Suprapubic skin (tissue), 4 donors: ENCODE data around the gene NUP93. TPM values are rescaled to one million over a fixed set of nuclear protein-coding genes. Genes with fewer than 3 reads are reported as not detected.
"Not testable (repeated sequence)": the region's sequence is repeated elsewhere in the genome, so short reads cannot be mapped to it uniquely, and the experiment has no call there.

Experiments
- DNase-seq, 2 donors: peaks; one replicate each; pipeline ENCODE4 v3.0.0-alpha.2; 2019; ENCODE audit warnings: low spot score in 2 of 2
- H3K27ac ChIP-seq: fragments of 200-600 bp; sonication (generic); one replicate; pipeline ENCODE4 v1.5.1; 2019
- H3K27me3 ChIP-seq: fragments of 200-600 bp; sonication (generic); one replicate; pipeline ENCODE4 v1.5.1; 2019
- H3K36me3 ChIP-seq: fragments of 200-600 bp; sonication (generic); one replicate; pipeline ENCODE4 v1.5.1; 2019
- H3K4me1 ChIP-seq: fragments of 200-600 bp; sonication (generic); one replicate; pipeline ENCODE4 v1.5.1; 2019
- H3K4me3 ChIP-seq: fragments of 200-600 bp; sonication (generic); one replicate; pipeline ENCODE4 v1.5.1; 2019; ENCODE audit warnings: mild to moderate bottlenecking
- H3K9me3 ChIP-seq: fragments of 200-600 bp; sonication (generic); one replicate; pipeline ENCODE4 v1.5.1; 2019
- CTCF ChIP-seq, 2 donors: fragments of 200-600 bp in 1 of 2; fragments of 450-650 bp in 1 of 2; sonication (generic) in 1 of 2; IDR thresholded peaks; one replicate each; pipeline ENCODE4 v1.5.1; 2016 to 2019; ENCODE audit warnings: antibody characterized with exemption in 2 of 2, mild to moderate bottlenecking in 1 of 2, moderate library complexity in 1 of 2
- EP300 ChIP-seq: sonication (generic); formaldehyde crosslinking; IDR thresholded peaks from one replicate; pipeline ENCODE4 v1.6.1; 2017; ENCODE audit warnings: antibody characterized with exemption
- POLR2A ChIP-seq, 2 donors: fragments of 450-650 bp; IDR thresholded peaks; one replicate each; pipeline ENCODE4 v1.6.1; 2017; ENCODE audit warnings: antibody characterized with exemption in 2 of 2, mild to moderate bottlenecking in 2 of 2, moderate library complexity in 2 of 2
- POLR2AphosphoS5 ChIP-seq, 3 donors: sonication (generic); formaldehyde crosslinking; IDR thresholded peaks; one replicate each; pipeline ENCODE4 v1.6.1; 2017; ENCODE audit warnings: antibody characterized with exemption in 3 of 3
- WGBS: methylation state at CpG from one replicate; pipeline ENCODE4 v1.1.5; 2018; 5-methylcytosine and 5-hydroxymethylcytosine counted together
- total RNA-seq, 4 donors: library from RNA; depleted of rRNA; stranded (reverse); fragments of >200 nt; gene quantifications; one replicate each; pipeline ENCODE4 v1.1.0, GENCODE V29; 2016

Gene NUP93
- total RNA-seq, 4 donors from 2014 or later = 27.9 to 56.6 (median 44.1) TPM

DNA sequence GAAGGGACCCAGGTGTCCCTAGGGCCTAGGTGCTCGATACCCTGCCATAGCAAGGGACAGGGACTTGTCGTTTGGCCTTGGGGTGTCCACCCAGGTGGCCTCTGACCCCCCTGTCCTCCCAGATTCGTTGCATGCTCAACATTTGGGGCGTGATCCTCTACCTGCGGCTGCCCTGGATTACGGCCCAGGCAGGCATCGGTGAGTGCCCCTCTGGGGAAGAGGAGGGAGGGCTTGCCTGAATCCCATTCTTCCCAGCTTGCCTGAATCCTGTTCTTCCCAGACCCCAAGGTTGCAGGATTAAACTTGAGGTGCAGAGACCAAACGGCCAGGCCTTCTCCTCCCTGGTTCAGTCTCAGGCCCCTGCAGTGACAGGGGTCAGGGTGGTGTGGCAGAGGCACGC, 138.2 kb downstream of the NUP93 start:
- H3K4me3 ChIP-seq = no peak overlapping the region
- no peak for DNase-seq
- no peak overlapping the region for H3K27ac ChIP-seq
- TF ChIP-seq POLR2AphosphoS5 (IDR thresholded peaks at IDR 0.05) (no peak), POLR2A (IDR thresholded peaks at IDR 0.05) (no peak), CTCF (IDR thresholded peaks at IDR 0.05) (no peak), EP300 (no peak)
- H3K4me1 ChIP-seq = peaks cover 8% of the 10 kb centered on the region
- 88% methylated on average over 2 of the region's 9 CpGs for WGBS
- H3K36me3 ChIP-seq = no peaks in the 10 kb centered on the region
- H3K9me3 ChIP-seq = no peaks in the 10 kb centered on the region
- no peaks in the 10 kb centered on the region for H3K27me3 ChIP-seq

DNA sequence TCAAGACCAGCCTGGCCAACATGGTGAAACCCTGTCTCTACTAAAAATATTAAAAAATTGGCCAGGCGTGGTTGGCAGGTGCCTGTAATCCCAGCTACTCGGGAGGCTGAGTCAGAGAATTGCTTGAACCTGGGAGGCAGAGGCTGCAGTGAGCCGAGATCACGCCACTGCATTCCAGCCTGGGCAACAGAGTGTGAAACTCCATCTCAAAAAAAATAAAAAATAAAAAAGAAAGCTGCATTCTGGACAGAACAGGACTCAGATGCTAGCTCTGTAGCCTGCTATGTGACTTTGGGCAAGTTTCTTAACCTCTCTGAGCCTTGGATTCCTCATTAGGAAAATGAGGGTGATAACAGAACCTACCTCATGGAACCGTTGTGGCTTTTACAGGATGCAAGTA, 138.8 kb downstream of the NUP93 start:
- 94% methylated on average over 5 of the region's 5 CpGs for WGBS

GRCh38 chr16:56869513-56870275, 139.8 kb downstream of the NUP93 start:
- Histone ChIP-seq H3K27ac (no peak overlapping the region), H3K36me3 (no peaks in the 10 kb centered on the region), H3K4me1 (peaks cover 9% of the 10 kb centered on the region), H3K27me3 (no peaks in the 10 kb centered on the region), H3K9me3 (no peaks in the 10 kb centered on the region), H3K4me3 (no peak overlapping the region)
- 89% methylated on average over 11 of the region's 24 CpGs for WGBS
- no peak for TF ChIP-seq EP300
- TF ChIP-seq POLR2A (IDR thresholded peaks at IDR 0.05) = no peak
- TF ChIP-seq CTCF (IDR thresholded peaks at IDR 0.05) = no peak
- no peak for TF ChIP-seq POLR2AphosphoS5 (IDR thresholded peaks at IDR 0.05)
- DNase-seq = no peak

More for the DNA sequence above, 138.8 kb downstream of the NUP93 start:
- not testable (repeated sequence) for DNase-seq, H3K4me1 ChIP-seq, H3K4me3 ChIP-seq, H3K9me3 ChIP-seq, H3K36me3 ChIP-seq, H3K27ac ChIP-seq, H3K27me3 ChIP-seq

GRCh38 chr16:56870276-56870888, 140.5 kb downstream of the NUP93 start:
- no peak overlapping the region for H3K27ac ChIP-seq
- 91% methylated on average over 10 of the region's 14 CpGs for WGBS
- no peaks in the 10 kb centered on the region for H3K27me3 ChIP-seq
- no peak for DNase-seq
- H3K9me3 ChIP-seq = no peaks in the 10 kb centered on the region
- H3K36me3 ChIP-seq = no peaks in the 10 kb centered on the region
- TF ChIP-seq POLR2AphosphoS5 (IDR thresholded peaks at IDR 0.05) = no peak
- no peak for TF ChIP-seq EP300
- TF ChIP-seq POLR2A (IDR thresholded peaks at IDR 0.05) = no peak
- TF ChIP-seq CTCF (IDR thresholded peaks at IDR 0.05) = no peak
- H3K4me1 ChIP-seq = peaks cover 16% of the 10 kb centered on the region
- no peak overlapping the region for H3K4me3 ChIP-seq

GRCh38 chr16:56871172-56871593, 141.3 kb downstream of the NUP93 start:
- 41% methylated on average over 7 of the region's 7 CpGs for WGBS
- no peaks in the 10 kb centered on the region for H3K27me3 ChIP-seq
- no peaks in the 10 kb centered on the region for H3K36me3 ChIP-seq
- H3K4me3 ChIP-seq = no peak overlapping the region
- TF ChIP-seq POLR2AphosphoS5 (IDR thresholded peaks at IDR 0.05) (no peak), CTCF (IDR thresholded peaks at IDR 0.05) (no peak), POLR2A (IDR thresholded peaks at IDR 0.05) (no peak), EP300 (no peak)
- no peak overlapping the region for H3K27ac ChIP-seq
- no peak for DNase-seq
- peaks cover 17% of the 10 kb centered on the region for H3K4me1 ChIP-seq
- no peaks in the 10 kb centered on the region for H3K9me3 ChIP-seq
